HG02870 (cell line): Measurements from ENCODE around the gene TOMM7.
"Not testable (repeated sequence)": the region's sequence is repeated elsewhere in the genome, so short reads cannot be mapped to it uniquely, and the experiment has no call there.

Experiments used
- ATAC-seq: cut with Tn5 transposase; IDR thresholded peaks from one replicate; pipeline ENCODE4 v1.9.1; 2021; ENCODE audit warnings: mild to moderate bottlenecking, moderate library complexity; ENCODE audit not compliant: unreplicated experiment

The TOMM7 gene

GRCh38 chr7:22790640-22791039 is 32.0 kb downstream of the TOMM7 start:
- not testable (repeated sequence) for ATAC-seq

GRCh38 chr7:22787951-22788350 is 34.7 kb downstream of the TOMM7 start:
- ATAC-seq = no peak

GRCh38 chr7:22786290-22786932 is 36.2 kb downstream of the TOMM7 start:
- no peak for ATAC-seq

GRCh38 chr7:22784346-22784745 is 38.3 kb downstream of the TOMM7 start:
- no peak for ATAC-seq

GRCh38 chr7:22783421-22783820 is 39.2 kb downstream of the TOMM7 start:
- no peak for ATAC-seq

- ATAC-seq = peak; percentile 59
These were observed 39.9 kb downstream of the TOMM7 start for GRCh38 chr7:22782616-22783232.

- no peak for ATAC-seq
These were observed 41.4 kb downstream of the TOMM7 start for GRCh38 chr7:22781230-22781711.

- ATAC-seq = not testable (repeated sequence)
These were observed 42.8 kb downstream of the TOMM7 start for GRCh38 chr7:22779730-22780323.

- ATAC-seq = no peak
These were observed 45.7 kb downstream of the TOMM7 start for GRCh38 chr7:22776964-22777363.

GRCh38 chr7:22772885-22773284 is 49.8 kb downstream of the TOMM7 start:
- ATAC-seq = no peak

- no peak for ATAC-seq
These were observed 50.8 kb downstream of the TOMM7 start for GRCh38 chr7:22771872-22772228.

- ATAC-seq = no peak
These were observed 51.3 kb downstream of the TOMM7 start for GRCh38 chr7:22771194-22771871.

- ATAC-seq = peak; percentile 84
These were observed 57.0 kb downstream of the TOMM7 start for GRCh38 chr7:22765609-22766008.
